OCI-M2 (cell line): ENCODE measurements around the gene UGT1A7.
"Not testable (repeated sequence)": the region's sequence is repeated elsewhere in the genome, so short reads cannot be mapped to it uniquely, and the experiment has no call there.

ENCODE experiments used
- DNase-seq: peaks from one replicate; lab custom pipeline; 2025; ENCODE audit not compliant: unreplicated experiment; lab: John Stamatoyannopoulos, UW

Gene UGT1A7

DNA sequence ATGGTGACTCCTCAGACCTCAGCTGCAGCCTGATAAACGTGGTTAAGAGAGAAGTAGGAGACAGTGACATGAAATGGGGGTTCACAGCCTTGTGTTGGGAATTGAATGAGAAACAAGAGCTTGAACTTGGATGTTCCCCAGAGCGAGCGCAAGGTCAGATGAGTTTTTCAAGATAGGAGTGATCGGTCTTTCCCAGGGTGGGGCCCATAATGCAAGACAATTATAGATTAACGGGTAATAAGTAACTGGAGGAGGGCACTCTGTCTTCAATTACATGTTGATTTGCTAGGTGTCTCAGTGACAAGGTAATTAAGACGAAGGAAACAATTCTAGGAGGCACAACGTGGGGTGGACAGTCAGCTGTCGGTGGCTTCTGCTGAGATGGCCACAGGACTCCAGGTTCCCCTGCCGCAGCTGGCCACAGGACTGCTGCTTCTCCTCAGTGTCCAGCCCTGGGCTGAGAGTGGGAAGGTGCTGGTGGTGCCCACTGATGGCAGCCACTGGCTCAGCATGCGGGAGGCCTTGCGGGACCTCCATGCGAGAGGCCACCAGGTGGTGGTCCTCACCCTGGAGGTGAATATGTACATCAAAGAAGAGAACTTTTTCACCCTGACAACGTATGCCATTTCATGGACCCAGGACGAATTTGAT lies 31.0 kb downstream of the UGT1A7 start, which contains the start of gene UGT1A5:
Gene UGT1A5 (plus strand): TSS at position 297 of the 651 bp plus-strand sequence. CDS start 85 bp downstream, at position 382.
- DNase-seq, result no peak

DNA sequence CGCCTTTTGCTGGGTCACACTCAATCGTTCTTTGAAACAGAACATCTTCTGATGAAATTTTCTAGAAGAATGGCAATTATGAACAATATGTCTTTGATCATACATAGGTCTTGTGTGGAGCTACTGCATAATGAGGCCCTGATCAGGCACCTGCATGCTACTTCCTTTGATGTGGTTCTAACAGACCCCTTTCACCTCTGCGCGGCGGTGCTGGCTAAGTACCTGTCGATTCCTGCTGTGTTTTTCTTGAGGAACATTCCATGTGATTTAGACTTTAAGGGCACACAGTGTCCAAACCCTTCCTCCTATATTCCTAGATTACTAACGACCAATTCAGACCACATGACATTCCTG lies 31.5 kb downstream of the UGT1A7 start:
- DNase-seq, result no peak

DNA sequence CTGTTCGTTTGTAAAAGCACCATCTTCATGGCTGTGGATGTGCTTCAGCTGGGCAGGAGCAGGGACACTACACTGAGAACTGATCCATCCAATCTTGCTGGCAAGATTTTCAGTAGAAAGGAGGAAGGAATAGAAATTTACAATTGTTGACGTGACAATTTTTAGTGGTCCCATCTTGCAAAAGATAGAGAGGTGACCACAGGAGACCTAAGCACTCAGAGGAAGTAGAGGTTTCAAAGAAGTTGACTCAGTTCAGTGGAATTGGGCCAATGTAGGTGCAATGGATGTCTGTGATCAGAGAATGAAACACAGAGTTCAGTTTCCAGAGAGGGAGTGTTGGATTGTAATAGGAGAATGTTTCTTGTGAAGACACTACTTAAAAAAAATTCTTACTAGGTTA lies 32.4 kb downstream of the UGT1A7 start:
- DNase-seq, result no peak

DNA sequence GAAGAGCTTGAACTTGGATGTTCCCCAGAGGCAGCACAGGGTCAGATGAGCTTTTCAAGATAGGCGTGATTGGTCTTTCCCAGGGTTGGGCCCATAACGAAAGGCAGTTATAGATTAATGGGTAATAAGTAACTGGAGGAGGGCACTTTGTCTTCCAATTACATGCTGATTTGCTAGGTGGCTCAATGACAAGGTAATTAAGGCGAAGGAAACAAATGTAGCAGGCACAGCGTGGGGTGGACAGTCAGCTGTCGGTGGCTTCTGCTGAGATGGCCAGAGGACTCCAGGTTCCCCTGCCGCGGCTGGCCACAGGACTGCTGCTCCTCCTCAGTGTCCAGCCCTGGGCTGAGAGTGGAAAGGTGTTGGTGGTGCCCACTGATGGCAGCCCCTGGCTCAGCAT lies 36.9 kb downstream of the UGT1A7 start, which contains the start of gene UGT1A4:
Gene UGT1A4 (plus strand): TSS at position 185 of the 400 bp plus-strand sequence. CDS start 85 bp downstream, at position 270.
- no peak for DNase-seq

DNA sequence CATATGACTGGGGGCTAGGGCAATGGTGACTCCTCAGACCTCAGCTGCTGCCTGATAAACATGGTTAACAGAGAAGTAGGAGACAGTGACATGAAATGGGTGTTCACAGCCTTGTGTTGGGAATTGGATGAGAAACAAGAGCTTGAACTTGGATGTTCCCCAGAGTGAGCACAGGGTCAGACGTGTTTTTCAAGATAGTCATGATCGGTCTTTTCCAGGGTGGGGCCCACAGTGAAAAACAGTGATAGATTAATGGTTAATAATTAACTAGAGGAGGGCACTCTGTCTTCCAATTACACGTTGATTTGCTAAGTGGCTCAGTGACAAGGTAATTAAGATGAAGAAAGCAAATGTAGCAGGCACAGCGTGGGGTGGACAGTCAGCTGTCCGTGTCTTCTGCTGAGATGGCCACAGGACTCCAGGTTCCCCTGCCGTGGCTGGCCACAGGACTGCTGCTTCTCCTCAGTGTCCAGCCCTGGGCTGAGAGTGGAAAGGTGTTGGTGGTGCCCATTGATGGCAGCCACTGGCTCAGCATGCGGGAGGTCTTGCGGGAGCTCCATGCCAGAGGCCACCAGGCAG lies 47.1 kb downstream of the UGT1A7 start, which contains the start of gene UGT1A3:
Gene UGT1A3 (plus strand): TSS at position 320 of the 579 bp plus-strand sequence. CDS start 85 bp downstream, at position 405.
- DNase-seq, result no peak

DNA sequence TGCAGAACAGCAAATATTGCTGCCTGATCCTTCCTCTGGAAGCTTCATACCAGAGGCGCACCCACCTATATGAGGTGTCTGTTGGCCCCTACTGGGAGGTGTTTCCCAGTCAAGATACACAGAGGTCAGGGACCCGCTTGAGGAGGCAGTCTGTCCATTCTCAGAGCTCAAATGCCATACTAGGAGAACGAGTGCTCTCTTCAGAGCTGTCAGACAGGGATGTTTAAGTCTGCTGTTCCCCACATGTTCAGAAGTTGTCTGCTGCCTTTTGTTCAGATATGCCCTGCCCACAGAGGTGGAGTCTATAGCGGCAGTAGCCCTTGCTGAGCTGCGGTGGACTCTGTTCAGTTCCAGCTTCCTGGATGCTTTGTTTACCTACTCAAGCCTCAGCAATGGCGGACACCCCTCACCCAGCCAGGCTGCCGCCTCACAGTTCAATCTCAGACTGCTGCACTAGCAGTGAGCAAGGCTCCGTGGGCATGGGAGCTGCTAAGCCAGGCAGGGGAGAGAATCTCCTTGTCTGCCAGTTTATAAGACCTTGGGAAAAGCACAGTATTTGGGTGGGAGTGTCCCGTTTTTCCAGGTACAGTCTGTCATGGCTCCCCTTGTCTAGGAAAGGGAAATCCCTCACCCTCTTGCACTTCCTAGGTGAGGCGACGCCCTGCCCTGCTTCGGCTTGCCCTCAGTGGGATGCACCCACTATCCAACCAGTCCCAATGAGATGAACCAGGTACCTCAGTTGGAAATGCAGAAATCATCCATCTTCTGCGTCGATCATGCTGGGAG lies 55.4 kb downstream of the UGT1A7 start:
- DNase-seq, result not testable (repeated sequence)

DNA sequence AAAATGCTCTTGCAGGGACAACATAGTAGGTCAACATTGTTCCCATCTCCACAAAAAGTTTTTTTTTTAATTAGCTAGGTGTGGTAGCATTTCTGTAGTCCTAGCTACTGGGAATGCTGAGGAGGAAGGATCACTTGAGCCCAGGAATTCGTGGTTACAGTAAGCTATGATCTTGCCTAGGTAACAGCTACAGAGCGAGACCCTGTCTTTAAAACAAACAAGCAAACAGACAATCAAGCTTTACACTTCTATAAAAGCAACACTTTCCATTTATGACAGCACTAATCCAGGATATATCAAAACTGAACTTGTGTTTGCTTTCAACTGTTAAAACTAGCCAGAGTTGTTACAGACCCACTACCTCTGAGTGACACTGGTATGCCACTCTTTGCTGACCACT lies 59.2 kb downstream of the UGT1A7 start:
- no peak for DNase-seq

DNA sequence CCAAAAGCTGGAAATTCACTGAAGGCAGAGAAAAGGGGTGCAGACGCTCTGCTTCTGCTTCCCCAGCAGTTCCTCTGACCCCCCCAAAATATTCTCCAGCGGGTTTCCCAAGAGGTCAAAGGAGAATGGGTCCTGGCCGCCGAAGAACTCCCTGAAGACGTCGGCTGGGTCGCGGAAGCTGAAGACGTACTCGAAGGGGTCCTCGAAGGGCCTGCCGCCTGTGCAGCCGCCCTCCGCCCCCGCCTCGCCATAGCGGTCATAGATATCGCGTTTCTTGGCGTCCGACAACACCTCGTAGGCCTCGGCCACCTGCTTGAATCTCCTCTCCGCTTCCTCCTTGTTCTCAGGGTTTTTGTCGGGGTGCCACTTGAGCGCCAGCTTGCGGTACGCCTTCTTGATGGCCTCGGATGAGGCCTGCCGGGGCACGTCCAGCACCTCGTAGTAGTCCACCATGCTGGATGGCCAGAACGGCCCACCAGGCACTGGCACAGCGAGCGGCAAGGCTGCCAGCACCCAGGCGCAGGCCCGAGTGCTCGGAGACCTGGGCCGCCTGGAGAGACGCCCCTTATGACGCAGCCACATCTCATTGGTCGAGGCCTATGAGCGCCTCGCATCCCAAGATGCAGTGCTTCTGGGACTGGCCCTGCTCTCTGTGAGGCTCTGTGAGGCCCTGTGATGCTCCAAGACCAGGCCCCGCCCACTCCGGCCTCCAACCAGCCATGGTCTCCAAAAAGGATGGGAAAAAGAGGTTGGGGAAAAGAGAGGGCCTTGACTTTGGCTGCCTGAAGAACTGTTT lies 62.0 kb downstream of the UGT1A7 start:
- no peak for DNase-seq

DNA sequence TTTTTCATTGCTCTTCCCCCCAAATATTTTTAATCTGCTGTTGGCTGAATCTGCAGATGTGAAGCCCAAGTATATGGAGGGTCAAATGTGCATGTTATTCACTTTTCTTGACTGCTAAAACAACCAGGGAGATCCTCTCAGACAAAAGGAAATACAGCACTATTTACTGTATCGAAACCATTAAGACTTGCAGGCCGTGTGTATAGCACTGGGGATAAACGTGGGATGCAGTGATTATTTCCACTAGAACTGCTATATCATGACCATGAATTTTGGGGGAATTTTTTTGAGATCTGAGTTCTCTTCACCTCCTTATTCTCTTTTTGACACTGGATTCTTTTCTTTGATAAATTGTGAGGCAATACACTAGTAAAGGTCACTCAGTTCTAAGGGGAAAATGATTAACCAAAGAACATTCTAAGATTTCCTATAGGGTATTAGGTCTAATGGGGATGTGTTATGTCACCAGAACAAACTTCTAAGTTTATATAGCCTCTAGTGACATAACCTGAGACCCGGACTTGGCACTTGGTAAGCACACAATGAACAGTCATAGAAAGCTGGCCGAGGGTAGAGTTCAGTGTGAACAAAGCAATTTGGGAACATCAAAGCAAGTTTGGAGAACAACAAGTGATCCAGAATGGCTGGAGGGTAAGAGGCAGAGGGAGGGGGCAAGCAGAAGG lies 63.5 kb downstream of the UGT1A7 start:
- no peak for DNase-seq

DNA sequence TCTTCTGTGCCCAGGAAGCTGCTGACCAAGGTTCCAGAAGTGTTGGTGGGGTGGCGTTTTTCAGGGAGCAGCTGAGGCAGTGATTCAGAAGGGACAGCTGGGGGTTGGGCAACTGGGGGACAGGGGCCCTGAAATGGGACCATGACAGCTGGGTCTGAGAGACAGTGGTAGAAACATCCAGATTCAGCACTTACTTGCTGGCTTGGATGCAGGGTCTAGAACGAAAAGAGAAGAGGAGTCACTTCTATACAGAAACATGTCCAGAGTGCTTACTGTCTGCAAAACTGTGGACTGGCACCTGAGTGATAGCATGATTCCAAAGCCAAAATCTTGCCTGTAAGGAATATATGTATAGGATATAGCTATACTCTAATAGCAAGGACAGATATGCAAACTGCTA lies 64.1 kb downstream of the UGT1A7 start:
- not testable (repeated sequence) for DNase-seq

DNA sequence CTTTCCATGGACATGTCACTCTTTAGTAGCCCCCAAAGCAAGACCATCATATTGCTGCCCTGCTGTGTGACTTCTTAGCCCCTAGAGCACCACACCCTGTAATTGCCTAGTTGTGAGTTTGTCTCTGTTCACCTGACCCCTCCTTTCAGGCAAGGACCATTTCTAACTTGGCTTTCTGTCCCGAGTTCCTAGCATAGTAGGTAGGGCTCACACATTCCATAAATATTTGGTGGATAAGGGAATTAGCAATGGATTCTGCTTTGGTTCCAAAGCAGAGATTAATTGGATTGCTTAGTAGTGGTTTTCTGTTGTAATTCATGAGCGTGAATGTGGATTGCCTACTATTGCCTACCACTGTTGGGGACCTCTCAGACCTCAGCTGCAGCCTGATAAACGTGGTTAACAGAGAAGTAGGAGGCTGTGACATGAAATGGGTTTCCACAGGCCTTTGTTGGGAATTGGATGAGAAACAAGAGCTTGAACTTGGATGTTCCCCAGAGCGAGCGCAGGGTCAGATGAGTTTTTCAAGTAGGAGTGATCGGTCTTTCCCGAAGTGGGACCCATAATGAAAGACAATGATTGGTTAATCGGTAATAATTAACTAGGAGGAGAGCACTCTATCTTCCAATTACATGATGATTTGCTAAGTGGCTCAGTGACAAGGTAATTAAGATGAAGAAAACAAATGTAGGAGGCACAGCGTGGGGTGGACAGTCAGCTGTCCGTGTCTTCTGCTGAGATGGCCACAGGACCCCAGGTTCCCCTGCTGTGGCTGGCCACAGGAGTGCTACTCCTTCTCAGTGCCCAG lies 65.0 kb downstream of the UGT1A7 start:
- no peak for DNase-seq

DNA sequence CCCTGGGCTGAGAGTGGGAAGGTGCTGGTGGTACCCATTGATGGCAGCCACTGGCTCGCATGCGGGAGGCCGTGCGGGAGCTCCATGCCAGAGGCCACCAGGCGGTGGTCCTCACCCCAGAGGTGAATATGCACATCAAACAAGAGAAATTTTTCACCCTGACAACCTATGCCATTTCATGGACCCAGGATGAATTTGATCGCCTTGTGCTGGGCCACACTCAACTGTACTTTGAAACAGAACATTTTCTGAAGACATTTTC lies 65.5 kb downstream of the UGT1A7 start:
- no peak for DNase-seq

DNA sequence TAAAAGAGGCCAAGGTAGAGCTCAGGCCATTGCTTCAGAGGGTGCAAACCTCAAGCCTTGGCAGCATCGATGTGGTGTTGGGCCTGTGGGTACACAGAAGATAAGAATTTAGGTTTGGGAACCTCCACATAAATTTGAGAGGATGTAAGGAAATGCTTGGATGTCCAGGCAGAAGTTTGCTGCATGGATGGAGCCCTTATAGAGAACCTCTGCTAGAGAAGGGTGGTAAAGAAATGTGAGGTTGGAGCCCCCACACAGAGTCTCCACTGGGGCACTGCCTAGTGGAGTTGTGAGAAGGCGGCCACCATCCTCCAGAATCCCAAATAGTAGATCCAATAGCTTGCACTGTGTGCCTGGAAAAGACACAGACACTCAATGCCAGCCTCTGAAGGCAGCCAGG lies 69.0 kb downstream of the UGT1A7 start:
- not testable (repeated sequence) for DNase-seq

DNA sequence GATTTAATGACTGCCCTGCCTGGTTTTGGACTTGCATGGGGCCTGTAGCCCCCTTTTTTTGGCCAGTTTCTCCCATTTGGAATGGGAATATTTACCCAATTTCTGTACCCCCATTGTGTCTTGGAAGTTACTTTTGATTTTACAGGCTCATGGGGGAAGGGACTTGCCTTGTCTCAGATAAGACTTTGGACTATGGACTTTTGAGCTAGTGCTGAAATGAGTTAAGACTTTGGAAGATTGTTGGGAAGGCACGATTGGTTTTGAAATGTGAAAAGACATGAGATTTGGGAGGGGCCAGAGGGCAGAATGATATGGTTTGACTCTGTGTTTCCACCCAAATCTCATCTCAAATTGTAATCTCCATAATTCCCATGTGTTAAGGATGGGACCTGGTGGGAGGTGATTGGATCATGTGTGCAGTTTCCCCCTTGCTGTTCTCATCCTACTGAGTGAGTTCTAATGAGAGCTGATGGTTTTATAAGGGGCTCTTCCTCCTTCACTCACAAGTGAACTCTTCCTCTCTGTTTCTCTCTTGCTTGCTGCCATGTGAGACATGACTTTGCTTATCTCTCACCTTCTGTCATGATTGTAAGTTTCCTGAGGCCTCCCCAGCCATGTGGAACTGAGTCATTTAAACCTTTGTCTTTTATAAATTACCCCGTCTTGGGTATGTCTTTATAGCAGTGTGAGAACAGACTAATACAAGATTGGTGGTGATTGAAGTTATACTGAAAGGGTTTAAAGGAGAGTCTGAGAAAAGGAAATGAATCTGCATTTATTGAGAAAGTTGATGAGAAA lies 69.7 kb downstream of the UGT1A7 start:
- not testable (repeated sequence) for DNase-seq

DNA sequence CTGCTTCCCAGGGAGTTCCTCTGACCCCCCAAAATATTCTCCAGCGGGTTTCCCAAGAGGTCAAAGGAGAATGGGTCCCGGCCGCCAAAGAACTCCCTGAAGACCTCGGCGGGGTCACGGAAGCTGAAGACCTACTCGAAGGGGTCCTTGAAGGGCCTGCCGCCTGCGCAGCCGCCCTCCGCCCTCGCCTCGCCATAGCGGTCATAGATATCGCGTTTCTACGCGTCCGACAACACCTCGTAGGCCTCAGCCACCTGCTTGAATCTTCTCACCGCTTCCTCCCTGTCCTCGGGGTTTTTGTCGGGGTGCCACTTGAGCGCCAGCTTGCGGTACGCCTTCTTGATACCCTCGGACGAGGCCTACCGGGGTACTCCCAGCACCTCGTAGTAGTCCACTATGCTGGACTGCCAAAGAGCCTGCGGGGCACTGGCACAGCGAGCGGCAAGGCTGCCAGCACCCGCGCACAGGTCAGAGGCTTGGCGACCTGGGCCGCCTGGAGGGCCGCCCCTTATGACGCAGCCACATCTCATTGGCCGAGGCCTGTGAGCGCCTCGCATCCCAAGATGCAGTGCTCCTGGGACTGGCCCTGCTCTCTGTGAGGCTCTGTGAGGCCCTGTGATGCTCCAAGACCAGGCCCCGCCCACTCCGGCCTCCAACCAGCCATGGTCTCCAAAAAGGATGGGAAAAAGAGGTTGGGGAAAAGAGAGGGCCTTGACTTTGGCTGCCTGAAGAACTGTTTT lies 73.3 kb downstream of the UGT1A7 start:
- DNase-seq, result no peak

DNA sequence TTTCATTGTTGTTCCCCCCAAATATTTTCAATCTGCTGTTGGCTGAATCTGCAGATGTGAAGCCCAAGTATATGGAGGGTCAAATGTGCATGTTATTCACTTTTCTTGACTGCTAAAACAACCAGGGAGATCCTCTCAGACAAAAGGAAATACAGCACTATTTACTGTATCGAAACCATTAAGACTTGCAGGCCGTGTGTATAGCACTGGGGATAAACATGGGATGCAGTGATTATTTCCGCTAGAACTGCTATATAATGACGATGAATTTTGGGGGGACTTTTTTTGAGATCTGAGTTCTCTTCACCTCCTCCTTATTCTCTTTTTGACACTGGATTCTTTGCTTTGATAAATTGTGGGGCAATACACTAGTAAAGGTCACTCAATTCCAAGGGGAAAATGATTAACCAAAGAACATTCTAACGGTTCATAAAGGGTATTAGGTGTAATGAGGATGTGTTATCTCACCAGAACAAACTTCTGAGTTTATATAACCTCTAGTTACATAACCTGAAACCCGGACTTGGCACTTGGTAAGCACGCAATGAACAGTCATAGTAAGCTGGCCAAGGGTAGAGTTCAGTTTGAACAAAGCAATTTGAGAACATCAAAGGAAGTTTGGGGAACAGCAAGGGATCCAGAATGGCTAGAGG lies 74.9 kb downstream of the UGT1A7 start:
- no peak for DNase-seq

DNA sequence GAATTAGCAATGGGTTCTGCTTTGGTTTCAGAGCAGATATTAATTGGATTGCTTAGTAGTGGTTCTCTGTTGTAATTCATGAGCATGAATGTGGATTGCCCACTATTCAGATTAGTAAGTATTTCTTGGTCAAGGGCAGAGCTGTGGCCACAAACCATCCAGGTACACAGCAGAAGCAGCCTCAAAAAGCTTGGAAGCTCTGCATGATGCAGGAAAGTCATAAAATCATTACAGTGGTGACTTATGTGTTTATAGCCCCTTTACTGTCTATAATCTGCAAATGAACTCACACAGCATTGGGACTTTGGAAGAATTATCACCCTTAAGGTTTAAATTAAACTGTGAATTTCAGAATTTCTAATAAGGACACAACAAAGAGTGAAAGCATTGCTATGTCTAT lies 76.4 kb downstream of the UGT1A7 start:
- DNase-seq, result no peak

DNA sequence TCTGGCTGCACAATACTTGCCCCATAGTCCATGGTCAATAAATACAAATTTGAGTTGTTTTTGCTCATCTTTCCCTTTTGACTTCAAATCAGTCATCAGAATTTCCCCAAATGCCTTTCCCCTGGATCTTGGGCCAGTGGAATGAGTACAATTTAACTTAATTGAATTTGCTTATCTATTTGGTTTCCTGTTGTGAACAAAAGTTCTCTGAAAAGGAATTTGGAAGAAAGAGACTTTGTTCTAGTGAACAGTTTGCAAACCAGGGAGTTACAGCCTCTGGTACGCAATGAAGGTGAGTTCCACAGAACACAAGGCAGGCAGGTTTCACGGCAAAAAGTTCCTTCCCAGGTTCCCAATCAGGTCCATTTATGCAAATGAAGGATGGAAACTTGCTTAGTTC lies 77.1 kb downstream of the UGT1A7 start:
- DNase-seq, result no peak
